Thyroid gland (tissue), 4 donors: Measurements from ENCODE around the gene ADGRF3. TPM values are rescaled to one million over a fixed set of nuclear protein-coding genes. Genes with fewer than 3 reads are reported as not detected.

Experiments used
- DNase-seq, 2 donors: peaks; one replicate each; pipeline ENCODE4 v3.0.0-alpha.2; 2019
- H3K27ac ChIP-seq, 3 donors: fragments of 200-600 bp; sonication (generic); 1 replicate in 2 of 3; 2 replicates in 1 of 3; pipeline ENCODE4 v1.5.1; 2016 to 2019; ENCODE audit warnings: mild to moderate bottlenecking in 1 of 3, moderate library complexity in 1 of 3
- H3K27me3 ChIP-seq: fragments of 200-600 bp; sonication (generic); one replicate; pipeline ENCODE4 v1.5.1; 2019
- H3K36me3 ChIP-seq, 2 donors: fragments of 200-600 bp; sonication (generic); one replicate each; pipeline ENCODE4 v1.5.1; 2016 to 2019
- H3K4me1 ChIP-seq, 2 donors: fragments of 200-600 bp; sonication (generic); one replicate each; pipeline ENCODE4 v1.5.1; 2017 to 2019
- H3K4me3 ChIP-seq, 3 donors: fragments of 200-600 bp; sonication (generic); replicated peaks in 1 of 3; 1 replicate in 2 of 3; 2 replicates in 1 of 3; pipeline ENCODE4 v1.5.1; 2016; ENCODE audit warnings: mild to moderate bottlenecking in 1 of 3
- H3K9me3 ChIP-seq: fragments of 200-600 bp; sonication (generic); one replicate; pipeline ENCODE4 v1.5.1; 2017
- CTCF ChIP-seq, 6 experiments: fragments of 200-600 bp in 3 of 6; fragments of 450-650 bp in 3 of 6; sonication (generic) in 3 of 6; IDR thresholded peaks; one replicate each; pipeline ENCODE4 v1.5.1; 2016 to 2019; ENCODE audit warnings: antibody characterized with exemption in 6 of 6, mild to moderate bottlenecking in 2 of 6, inconsistent platforms in 1 of 6, moderate library complexity in 1 of 6
- POLR2A ChIP-seq, 2 donors: fragments of 450-650 bp; IDR thresholded peaks; one replicate each; pipeline ENCODE4 v1.6.1; 2017; ENCODE audit warnings: antibody characterized with exemption in 2 of 2, mild to moderate bottlenecking in 2 of 2, moderate library complexity in 1 of 2
- WGBS, 2 donors: methylation state at CpG; one replicate each; pipeline ENCODE4 v1.1.5; 2017; 5-methylcytosine and 5-hydroxymethylcytosine counted together
- intact Hi-C: fragments of 100-400 bp; cut with DNase I; formaldehyde crosslinking; loops from one replicate; pipeline ENCODE4 v1.15.1; 2023
- total RNA-seq, 4 donors: library from RNA; depleted of rRNA; stranded (reverse); fragments of >200 nt; gene quantifications; one replicate each; pipeline ENCODE4 v1.2.3, GENCODE V29; 2016

Gene ADGRF3
- total RNA-seq, 4 donors from 2014 or later: 0.15 to 0.38 TPM; not detected in 2

- TF ChIP-seq CTCF (IDR thresholded peaks at IDR 0.05): no peak
- TF ChIP-seq POLR2A (IDR thresholded peaks at IDR 0.05): no peak
- Histone ChIP-seq H3K27ac (no peak overlapping the region), H3K9me3 (no peaks in the 10 kb centered on the region), H3K27me3 (no peaks in the 10 kb centered on the region), H3K36me3 (no peaks in the 10 kb centered on the region), H3K4me1 (peaks cover 12 to 26% of the 10 kb centered on the region in 2 donors), H3K4me3 (no peak overlapping the region)
- peak in 1 of 2 donors; percentile 12 for DNase-seq
- 62 to 68% methylated on average over 3 of the region's 3 CpGs for WGBS, 2 donors
- intact Hi-C loops: loop anchor here (10.0 kb wide), 1 partner anchor 52 kb away; the partner anchor contains the start of genes HADHA and HADHB
These were observed 49.5 kb downstream of the ADGRF3 start for GRCh38 chr2:26297061-26297460.

GRCh38 chr2:26295511-26295910 is 51.1 kb downstream of the ADGRF3 start:
- Histone ChIP-seq H3K27ac (no peak overlapping the region), H3K4me3 (no peak overlapping the region), H3K9me3 (no peaks in the 10 kb centered on the region), H3K4me1 (peaks cover 8 to 20% of the 10 kb centered on the region in 2 donors), H3K27me3 (no peaks in the 10 kb centered on the region), H3K36me3 (no peaks in the 10 kb centered on the region)
- 85 to 87% methylated on average over 1 of the region's 1 CpG for WGBS, 2 donors
- intact Hi-C loops: loop anchor here (10.0 kb wide), 1 partner anchor 51 kb away; the partner anchor contains the start of genes HADHA and HADHB
- TF ChIP-seq POLR2A (IDR thresholded peaks at IDR 0.05): no peak
- TF ChIP-seq CTCF (IDR thresholded peaks at IDR 0.05): no peak
- no peak for DNase-seq

DNA sequence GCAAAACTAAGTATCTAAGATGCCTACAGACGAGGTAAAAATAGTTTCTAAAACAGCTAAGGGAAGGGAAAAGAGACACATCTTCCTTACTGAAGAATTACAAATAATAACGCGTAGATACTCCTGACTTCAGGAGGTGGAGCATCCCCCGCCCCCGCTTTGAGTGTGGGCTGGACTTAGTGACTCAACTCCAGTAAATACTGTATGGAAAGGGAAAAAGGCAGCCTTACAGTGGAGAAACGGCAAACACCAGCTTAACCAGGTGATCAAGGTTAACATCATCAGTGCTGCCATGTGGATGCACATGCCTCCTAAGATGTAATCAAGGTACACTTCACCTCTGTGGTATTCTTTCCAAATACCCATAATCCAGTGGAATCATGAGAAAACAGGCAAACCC is 53.9 kb downstream of the ADGRF3 start:
- TF ChIP-seq POLR2A (IDR thresholded peaks at IDR 0.05) (no peak), CTCF (IDR thresholded peaks at IDR 0.05) (no peak)
- DNase-seq: no peak
- Histone ChIP-seq H3K4me3 (no peak overlapping the region), H3K27ac (no peak overlapping the region), H3K9me3 (no peaks in the 10 kb centered on the region), H3K27me3 (no peaks in the 10 kb centered on the region), H3K36me3 (peaks cover 0 to 5% of the 10 kb centered on the region in 2 donors), H3K4me1 (peaks cover 0 to 8% of the 10 kb centered on the region in 2 donors)
- WGBS, 2 donors: 72 to 75% methylated on average over 6 of the region's 6 CpGs
- intact Hi-C loops: loop anchor here (10.0 kb wide), 1 partner anchor 48 kb away; the partner anchor contains the start of genes HADHA and HADHB

GRCh38 chr2:26290001-26290400 is 56.6 kb downstream of the ADGRF3 start:
- H3K4me1 ChIP-seq: no peaks in the 10 kb centered on the region
- H3K27ac ChIP-seq: no peak overlapping the region
- H3K36me3 ChIP-seq: peaks cover 16 to 26% of the 10 kb centered on the region in 2 donors
- WGBS, 2 donors: 78 to 80% methylated on average over 1 of the region's 1 CpG
- TF ChIP-seq POLR2A (IDR thresholded peaks at IDR 0.05) (no peak), CTCF (IDR thresholded peaks at IDR 0.05) (no peak)
- DNase-seq: no peak
- no peaks in the 10 kb centered on the region for H3K27me3 ChIP-seq
- H3K4me3 ChIP-seq: no peak overlapping the region
- intact Hi-C loops: loop anchor here (10.0 kb wide), 1 partner anchor 45 kb away; the partner anchor contains the start of genes HADHA and HADHB
- no peaks in the 10 kb centered on the region for H3K9me3 ChIP-seq

DNA sequence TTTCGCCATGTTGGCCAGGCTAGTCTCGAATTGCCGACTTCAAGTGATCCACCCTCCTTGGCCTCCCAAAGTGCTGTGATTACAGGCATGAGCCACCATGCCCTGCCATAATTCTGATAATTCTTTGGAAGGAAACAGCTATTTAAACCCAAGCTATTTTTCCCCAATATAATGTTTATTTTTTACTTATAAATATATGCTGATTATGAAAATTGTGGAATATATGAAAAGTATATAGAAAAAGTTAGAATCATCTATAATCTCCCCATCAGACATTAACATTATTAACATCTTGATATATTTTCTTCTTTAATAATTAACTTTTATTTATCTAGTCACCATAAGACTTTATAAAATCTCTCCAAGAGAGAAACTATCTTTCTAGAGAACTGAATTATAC is 60.7 kb downstream of the ADGRF3 start:
- Histone ChIP-seq H3K27me3 (no peaks in the 10 kb centered on the region), H3K4me3 (no peak overlapping the region), H3K36me3 (peaks cover 38 to 53% of the 10 kb centered on the region in 2 donors), H3K4me1 (no peaks in the 10 kb centered on the region), H3K27ac (no peak overlapping the region), H3K9me3 (no peaks in the 10 kb centered on the region)
- intact Hi-C loops: no loop called here
- DNase-seq: no peak
- no peak for TF ChIP-seq CTCF (IDR thresholded peaks at IDR 0.05)
- no peak for TF ChIP-seq POLR2A (IDR thresholded peaks at IDR 0.05)
- 98 to 99% methylated on average over 3 of the region's 3 CpGs for WGBS, 2 donors
